ENCODE results near the gene CCDC179.

CCDC179 gene

DNA sequence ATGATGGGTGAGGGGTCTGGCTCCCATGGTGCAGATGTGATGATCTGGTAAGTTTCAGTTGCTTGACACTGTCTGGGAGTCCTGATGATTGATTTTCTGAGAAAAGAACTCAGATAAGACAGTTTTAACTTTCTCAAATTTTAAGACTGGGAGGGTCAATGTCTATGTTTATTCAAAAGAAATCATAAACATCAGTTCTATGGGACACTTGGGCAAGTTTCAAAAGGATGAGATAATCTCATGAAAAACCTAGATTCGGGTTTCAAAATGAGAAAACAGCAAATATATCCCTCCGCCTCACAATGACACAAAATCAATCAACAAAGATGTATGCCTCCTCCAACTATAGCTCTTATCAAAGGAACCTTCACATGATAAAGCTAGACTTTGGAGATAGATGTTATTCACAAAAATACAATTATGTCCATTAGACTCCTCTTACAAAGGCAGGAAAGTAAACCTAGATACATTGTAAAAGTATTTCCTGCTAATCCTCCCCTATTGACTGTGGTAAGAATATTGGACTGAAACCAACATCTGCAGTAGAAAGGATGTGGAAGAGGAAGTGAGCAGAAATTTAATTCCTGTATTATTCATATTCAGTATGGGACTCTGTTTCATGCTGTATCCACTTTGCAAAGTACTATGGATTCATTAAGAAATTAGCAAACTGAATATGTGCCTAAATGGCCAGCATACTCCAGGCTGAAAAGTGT lies 52.3 kb downstream of the CCDC179 start:
- DNase-seq = no peak

- DNase-seq = no peak
Observed at GRCh38 chr11:22807391-22807790, 52.9 kb downstream of the CCDC179 start.

DNA sequence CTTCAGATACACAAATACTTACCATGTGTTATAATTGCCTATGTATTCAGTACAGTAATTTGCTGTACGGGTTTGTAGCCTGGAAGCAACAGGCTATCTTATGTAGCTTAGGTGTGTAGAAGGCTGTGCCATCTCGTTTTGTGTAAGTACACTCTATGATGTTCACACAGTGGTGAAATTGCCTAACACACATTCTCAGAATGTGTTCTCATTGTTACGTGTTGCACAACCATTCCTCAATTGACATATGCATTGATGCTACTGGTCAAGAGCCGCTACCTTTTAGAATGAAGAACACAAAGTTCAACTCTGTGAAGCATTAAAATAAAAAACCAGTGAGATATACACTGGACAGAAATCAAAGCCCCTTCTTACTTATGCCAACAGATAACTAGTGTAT lies 57.4 kb downstream of the CCDC179 start:
- DNase-seq = no peak

DNA sequence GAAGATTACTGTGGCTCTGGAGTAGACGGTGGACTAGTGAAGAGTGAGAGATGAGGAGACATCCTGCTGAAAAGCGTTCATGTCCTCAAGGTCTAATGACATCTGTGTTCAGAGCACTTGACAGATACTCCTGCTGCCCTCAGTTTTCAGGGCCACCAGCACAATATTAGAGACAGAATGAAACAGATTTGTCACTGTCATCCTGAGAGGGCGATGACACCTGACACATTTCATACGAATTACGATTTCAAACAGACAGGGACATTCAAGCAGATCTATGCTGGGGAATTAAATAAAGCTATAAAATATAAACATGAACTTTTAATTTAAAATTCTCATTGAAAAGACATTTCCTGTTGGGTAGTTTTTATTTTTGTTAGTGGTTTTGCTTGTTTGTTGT lies 59.8 kb downstream of the CCDC179 start:
- no peak for DNase-seq

DNA sequence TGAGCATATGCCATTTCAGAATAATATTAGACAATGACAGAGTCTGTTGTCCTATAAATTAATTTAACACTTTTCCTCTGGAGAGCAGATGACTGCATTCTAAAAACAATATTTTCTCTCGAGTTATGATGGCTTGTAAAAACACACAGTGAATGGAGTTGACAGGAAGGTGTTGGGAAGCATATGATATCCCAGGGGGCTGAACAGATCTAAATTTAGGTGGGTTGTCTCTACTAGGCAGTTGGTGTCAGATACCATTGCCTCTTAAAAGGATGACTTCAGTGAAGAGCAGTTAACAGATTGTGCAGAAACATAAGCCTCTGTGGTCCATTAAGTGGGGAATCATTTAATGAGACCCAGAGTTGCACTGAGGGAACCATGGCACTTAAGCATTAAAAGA lies 61.4 kb downstream of the CCDC179 start:
- no peak for DNase-seq

GRCh38 chr11:22797047-22797446 lies 63.2 kb downstream of the CCDC179 start:
- DNase-seq = no peak
